Kidney epithelial cell (primary cell): ENCODE measurements around the gene TARS2. TPM values are rescaled to one million over a fixed set of nuclear protein-coding genes. Genes with fewer than 3 reads are reported as not detected.

Source experiments
- DNase-seq: peaks from one replicate; pipeline ENCODE4 v3.0.0-alpha.2; 2010; ENCODE audit warnings: low read depth
- H3K27me3 ChIP-seq: 2 replicates; pipeline ENCODE4 v1.6.0; 2011; ENCODE audit warnings: low read length; ENCODE audit not compliant: control insufficient read depth, insufficient read depth
- H3K36me3 ChIP-seq: 2 replicates; pipeline ENCODE4 v1.5.1; 2011; ENCODE audit warnings: low read length; ENCODE audit not compliant: control insufficient read depth, insufficient read depth
- H3K4me3 ChIP-seq: 2 replicates; pipeline ENCODE4 v1.5.1; 2011; ENCODE audit warnings: low read depth, mild to moderate bottlenecking, control low read depth, low read length
- CTCF ChIP-seq: IDR thresholded peaks from 2 replicates; pipeline ENCODE4 v1.5.1; 2011; ENCODE audit warnings: mild to moderate bottlenecking, moderate library complexity, low read length, control low read depth, inconsistent platforms; ENCODE audit not compliant: insufficient read depth, poor library complexity, severe bottlenecking
- total RNA-seq: library from RNA; depleted of rRNA; stranded (reverse); fragments of >200 nt; gene quantifications from 2 replicates; pipeline ENCODE4 v1.2.3, GENCODE V29; 2015

TARS2 gene
- total RNA-seq, 1 donor from 2014 or later, result 17.6 TPM

GRCh38 chr1:150553392-150554085 lies 66.3 kb downstream of the TARS2 start:
- DNase-seq, result no peak
- Histone ChIP-seq H3K27me3 (peaks cover 3% of the 10 kb centered on the region), H3K36me3 (no peaks in the 10 kb centered on the region), H3K4me3 (no peak overlapping the region)
- TF ChIP-seq CTCF, result no peak

- no peak for DNase-seq
- no peak overlapping the region for H3K4me3 ChIP-seq
- no peak for TF ChIP-seq CTCF
These were observed 66.8 kb downstream of the TARS2 start for GRCh38 chr1:150554086-150554452.

GRCh38 chr1:150555198-150555970 lies 68.2 kb downstream of the TARS2 start:
- DNase-seq, result no peak
- H3K4me3 ChIP-seq, result no peak overlapping the region
- no peaks in the 10 kb centered on the region for H3K27me3 ChIP-seq
- TF ChIP-seq CTCF, result no peak
- no peaks in the 10 kb centered on the region for H3K36me3 ChIP-seq

More at GRCh38 chr1:150554086-150554452, 66.8 kb downstream of the TARS2 start:
- no peaks in the 10 kb centered on the region for H3K36me3 ChIP-seq
- peaks cover 3% of the 10 kb centered on the region for H3K27me3 ChIP-seq

- Histone ChIP-seq H3K27me3 (no peaks in the 10 kb centered on the region), H3K4me3 (no peak overlapping the region), H3K36me3 (no peaks in the 10 kb centered on the region)
- no peak for TF ChIP-seq CTCF
- DNase-seq, result no peak
These were observed 69.0 kb downstream of the TARS2 start for GRCh38 chr1:150555971-150556865.

GRCh38 chr1:150557065-150557600 lies 69.9 kb downstream of the TARS2 start:
- Histone ChIP-seq H3K27me3 (no peaks in the 10 kb centered on the region), H3K36me3 (no peaks in the 10 kb centered on the region), H3K4me3 (no peak overlapping the region)
- no peak for DNase-seq
- no peak for TF ChIP-seq CTCF

Other genes with a start within 250 kb of the TARS2 start
- gene CA14, start 229.6 kb upstream of the TARS2 start, total RNA-seq, result not detected in 2 replicates
- 152 and 161 TPM in 2 replicates for gene APH1A, start 218.4 kb upstream of the TARS2 start, total RNA-seq
- 1.0 and 1.4 TPM in 2 replicates for gene C1orf54, start 214.6 kb upstream of the TARS2 start, total RNA-seq
- gene CIART, start 204.9 kb upstream of the TARS2 start, total RNA-seq, result 1.8 and 2.4 TPM in 2 replicates
- gene MRPS21, start 193.6 kb upstream of the TARS2 start, total RNA-seq, result 56.8 and 66.7 TPM in 2 replicates
- 28.5 and 38.1 TPM in 2 replicates for gene PRPF3, start 165.9 kb upstream of the TARS2 start, total RNA-seq
- gene RPRD2, start 123.3 kb upstream of the TARS2 start, total RNA-seq, result 12.4 and 12.5 TPM in 2 replicates
- 5.4 and 6.0 TPM in 2 replicates for gene ECM1, start 20.7 kb downstream of the TARS2 start, total RNA-seq
- not detected in 2 replicates for gene FALEC, start 28.3 kb downstream of the TARS2 start, total RNA-seq
- gene ADAMTSL4, start 62.0 kb downstream of the TARS2 start, total RNA-seq, result 0.46 and 1.7 TPM in 2 replicates
- 206 and 222 TPM in 2 replicates for gene MCL1, start 92.2 kb downstream of the TARS2 start, total RNA-seq
- gene ENSA, start 142.2 kb downstream of the TARS2 start, total RNA-seq, result 80.9 and 178 TPM in 2 replicates
- 18.2 and 23.6 TPM in 2 replicates for gene GOLPH3L, start 209.7 kb downstream of the TARS2 start, total RNA-seq
- gene HORMAD1, start 233.5 kb downstream of the TARS2 start, total RNA-seq, result not detected in 2 replicates